Vagina (tissue), 2 donors: ENCODE data around the gene LANCL3.

Experiments
- POLR2AphosphoS5 ChIP-seq, 2 donors: sonication (generic); formaldehyde crosslinking; IDR thresholded peaks; one replicate each; pipeline ENCODE4 v1.9.0; 2017; ENCODE audit warnings: antibody characterized with exemption in 2 of 2, mild to moderate bottlenecking in 2 of 2, low read depth in 1 of 2; ENCODE audit not compliant: insufficient read depth in 1 of 2
- TF ChIP-seq, protein P1 (sequence below), 3 experiments: fragments of 450-650 bp in 2 of 3; fragments of 200-600 bp in 1 of 3; sonication (generic) in 1 of 3; IDR thresholded peaks; one replicate each; pipeline ENCODE4 v1.5.1; 2017 to 2019; ENCODE audit warnings: antibody characterized with exemption in 3 of 3, mild to moderate bottlenecking in 2 of 3, moderate library complexity in 2 of 3

DNA sequence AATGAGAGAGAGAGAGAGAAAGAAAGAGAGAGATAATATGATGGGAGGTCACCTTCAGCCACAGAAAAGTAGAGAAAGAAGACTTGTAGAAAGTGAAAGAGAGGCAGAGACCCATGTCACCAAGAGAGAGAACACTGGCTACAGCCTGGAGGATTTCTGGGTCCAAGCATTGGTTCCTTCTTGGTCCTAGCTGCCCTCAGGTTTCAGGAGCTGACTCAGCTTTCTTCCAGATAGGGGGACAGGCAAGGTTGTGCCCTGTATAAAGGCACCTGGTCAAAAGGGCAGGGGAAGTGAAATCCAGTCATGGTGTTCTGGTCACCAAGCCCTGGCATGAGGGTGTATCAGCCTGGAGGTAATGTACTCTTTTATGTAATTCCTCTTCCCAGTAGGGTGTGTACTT, 66.6 kb downstream of the LANCL3 start:
- TF ChIP-seq POLR2AphosphoS5 (IDR thresholded peaks at IDR 0.05; ENCODE audit: insufficient read depth in 1 of 2, low read depth in 1 of 2), result no peak
- TF ChIP-seq, protein P1, sequence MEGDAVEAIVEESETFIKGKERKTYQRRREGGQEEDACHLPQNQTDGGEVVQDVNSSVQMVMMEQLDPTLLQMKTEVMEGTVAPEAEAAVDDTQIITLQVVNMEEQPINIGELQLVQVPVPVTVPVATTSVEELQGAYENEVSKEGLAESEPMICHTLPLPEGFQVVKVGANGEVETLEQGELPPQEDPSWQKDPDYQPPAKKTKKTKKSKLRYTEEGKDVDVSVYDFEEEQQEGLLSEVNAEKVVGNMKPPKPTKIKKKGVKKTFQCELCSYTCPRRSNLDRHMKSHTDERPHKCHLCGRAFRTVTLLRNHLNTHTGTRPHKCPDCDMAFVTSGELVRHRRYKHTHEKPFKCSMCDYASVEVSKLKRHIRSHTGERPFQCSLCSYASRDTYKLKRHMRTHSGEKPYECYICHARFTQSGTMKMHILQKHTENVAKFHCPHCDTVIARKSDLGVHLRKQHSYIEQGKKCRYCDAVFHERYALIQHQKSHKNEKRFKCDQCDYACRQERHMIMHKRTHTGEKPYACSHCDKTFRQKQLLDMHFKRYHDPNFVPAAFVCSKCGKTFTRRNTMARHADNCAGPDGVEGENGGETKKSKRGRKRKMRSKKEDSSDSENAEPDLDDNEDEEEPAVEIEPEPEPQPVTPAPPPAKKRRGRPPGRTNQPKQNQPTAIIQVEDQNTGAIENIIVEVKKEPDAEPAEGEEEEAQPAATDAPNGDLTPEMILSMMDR (IDR thresholded peaks at IDR 0.05), result no peak
